CD4-positive, alpha-beta T cell treated with Interleukin-12 subunit alpha and Interleukin-12 subunit beta, for 1 hour (primary cell): ENCODE measurements around the gene REP15.
A peak's percentile ranks its signal among the peaks of the same experiment; 100 is the strongest.
"Not testable (repeated sequence)": the region's sequence is repeated elsewhere in the genome, so short reads cannot be mapped to it uniquely, and the experiment has no call there.

Source experiments
- DNase-seq: peaks from one replicate; pipeline ENCODE4 v3.0.0-alpha.2; 2020

The REP15 gene

GRCh38 chr12:27696293-27696652, at the start of gene REP15:
Gene REP15, plus strand, starts transcription at chr12:27696447. Its CDS starts 116 bp downstream, at chr12:27696563.
- DNase-seq, result no peak

- no peak for DNase-seq
Measured at GRCh38 chr12:27650011-27650410, 46.2 kb upstream of the REP15 start.

GRCh38 chr12:27651201-27651600, 45.0 kb upstream of the REP15 start:
- DNase-seq, result no peak

GRCh38 chr12:27652174-27652763, 44.0 kb upstream of the REP15 start:
- peak; percentile 38 for DNase-seq

GRCh38 chr12:27653661-27654060, 42.6 kb upstream of the REP15 start:
- no peak for DNase-seq

GRCh38 chr12:27655476-27655875, 40.8 kb upstream of the REP15 start:
- DNase-seq, result not testable (repeated sequence)

- DNase-seq, result no peak
Measured at GRCh38 chr12:27657296-27657695, 39.0 kb upstream of the REP15 start.

GRCh38 chr12:27665704-27666103, 30.5 kb upstream of the REP15 start:
- DNase-seq, result no peak

- no peak for DNase-seq
Measured at GRCh38 chr12:27666510-27666909, 29.7 kb upstream of the REP15 start.

- no peak for DNase-seq
Measured at GRCh38 chr12:27667540-27667939, 28.7 kb upstream of the REP15 start.

GRCh38 chr12:27672051-27672450, 24.2 kb upstream of the REP15 start:
- no peak for DNase-seq

GRCh38 chr12:27672643-27673042, 23.6 kb upstream of the REP15 start:
- no peak for DNase-seq

- DNase-seq, result no peak
Measured at GRCh38 chr12:27673101-27673718, 23.0 kb upstream of the REP15 start.

GRCh38 chr12:27674989-27675388, 21.3 kb upstream of the REP15 start:
- DNase-seq, result no peak

- DNase-seq, result no peak
Measured at GRCh38 chr12:27680619-27681018, 15.6 kb upstream of the REP15 start.

GRCh38 chr12:27682534-27682933, 13.7 kb upstream of the REP15 start:
- DNase-seq, result no peak

- no peak for DNase-seq
Measured at GRCh38 chr12:27685274-27685673, 11.0 kb upstream of the REP15 start.

- no peak for DNase-seq
Measured at GRCh38 chr12:27686147-27686546, 10.1 kb upstream of the REP15 start.

- no peak for DNase-seq
Measured at GRCh38 chr12:27688671-27689070, 7.6 kb upstream of the REP15 start.

GRCh38 chr12:27689558-27690180, 6.6 kb upstream of the REP15 start:
- no peak for DNase-seq

GRCh38 chr12:27693403-27693802, 2.8 kb upstream of the REP15 start:
- DNase-seq, result no peak

- no peak for DNase-seq
Measured at GRCh38 chr12:27695556-27696292, 523 bp upstream of the REP15 start.

GRCh38 chr12:27696864-27697564, 767 bp downstream of the REP15 start:
- no peak for DNase-seq
